Hematopoietic multipotent progenitor cell treated with erythropoietin and hydrocortisone succinate and interleukin-3 and kit ligand, for 15 days (in vitro differentiated cells): ENCODE measurements around the gene NTMT1.
"Not testable (repeated sequence)": the region's sequence is repeated elsewhere in the genome, so short reads cannot be mapped to it uniquely, and the experiment has no call there.

Experiments
- DNase-seq: peaks from one replicate; pipeline ENCODE4 v3.0.0-alpha.2; 2015; ENCODE audit warnings: low spot score

NTMT1 gene

GRCh38 chr9:129615407-129616285, 10.3 kb upstream of the NTMT1 start:
- DNase-seq = no peak

GRCh38 chr9:129617167-129617566, 8.8 kb upstream of the NTMT1 start:
- DNase-seq = no peak

DNA sequence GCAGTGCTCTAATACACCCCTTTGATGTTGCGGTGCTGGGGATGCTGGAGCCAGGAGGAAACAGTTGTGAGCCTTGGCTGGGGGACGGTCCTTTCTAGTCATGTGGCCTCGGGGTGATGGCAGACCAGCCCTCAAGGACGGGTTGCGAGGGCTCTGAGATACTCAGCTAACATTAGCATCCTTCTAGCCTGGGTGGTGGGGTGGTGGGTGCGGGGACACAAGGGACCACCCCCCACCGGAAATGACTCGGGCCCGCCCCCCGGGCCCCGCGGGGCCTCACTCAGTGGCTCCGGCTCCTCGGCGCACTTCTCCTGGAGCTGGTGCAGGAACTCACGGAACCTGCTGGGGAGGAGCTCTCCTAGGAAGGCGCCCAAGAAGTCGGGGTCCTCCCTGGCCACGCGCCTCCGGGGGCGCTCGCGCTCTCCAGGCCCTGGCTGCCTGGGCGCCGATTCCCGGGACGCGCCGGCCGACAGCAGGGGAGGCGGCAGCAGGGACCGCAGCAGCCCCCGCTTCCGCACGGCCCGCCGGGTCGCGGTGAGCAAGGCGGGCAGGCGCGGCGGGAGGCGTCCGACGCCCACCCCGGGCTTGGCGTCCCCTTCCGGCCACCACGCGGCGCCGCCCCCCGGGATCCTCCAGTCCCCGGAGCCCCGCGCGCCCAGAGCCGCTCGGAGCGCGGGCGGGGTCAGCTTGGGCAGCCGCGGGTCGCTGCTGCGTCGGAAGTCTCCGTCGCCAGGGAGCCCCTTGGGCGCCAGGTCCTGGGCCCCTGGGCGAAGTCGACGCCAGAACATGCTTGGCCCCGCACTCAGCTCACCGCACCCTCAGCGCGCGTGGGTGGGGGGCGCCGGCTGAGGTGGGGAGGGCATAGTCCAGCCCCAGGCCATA, 5.9 kb upstream of the NTMT1 start:
- DNase-seq = no peak

GRCh38 chr9:129620669-129621295, 5.2 kb upstream of the NTMT1 start, which contains the start of gene C9orf50:
Gene C9orf50 (minus strand): TSS chr9:129621101. CDS start chr9:129620574, 527 bp downstream.
- DNase-seq = no peak

GRCh38 chr9:129623331-129623730, 2.6 kb upstream of the NTMT1 start:
- DNase-seq = no peak

GRCh38 chr9:129624168-129624759, 1.7 kb upstream of the NTMT1 start:
- DNase-seq = peak; percentile 56

GRCh38 chr9:129624947-129625346, 1.0 kb upstream of the NTMT1 start:
- DNase-seq = no peak

GRCh38 chr9:129626625-129627284, 792 bp downstream of the NTMT1 start:
- DNase-seq = peak; percentile 29

- DNase-seq = no peak
Observed at GRCh38 chr9:129627556-129628440, 1.8 kb downstream of the NTMT1 start.

- no peak for DNase-seq
Observed at GRCh38 chr9:129628709-129629108, 2.7 kb downstream of the NTMT1 start.

- no peak for DNase-seq
Observed at GRCh38 chr9:129629251-129629820, 3.4 kb downstream of the NTMT1 start.

GRCh38 chr9:129630967-129631673, 5.2 kb downstream of the NTMT1 start:
- DNase-seq = no peak

- no peak for DNase-seq
Observed at GRCh38 chr9:129631674-129632129, 5.7 kb downstream of the NTMT1 start.

DNA sequence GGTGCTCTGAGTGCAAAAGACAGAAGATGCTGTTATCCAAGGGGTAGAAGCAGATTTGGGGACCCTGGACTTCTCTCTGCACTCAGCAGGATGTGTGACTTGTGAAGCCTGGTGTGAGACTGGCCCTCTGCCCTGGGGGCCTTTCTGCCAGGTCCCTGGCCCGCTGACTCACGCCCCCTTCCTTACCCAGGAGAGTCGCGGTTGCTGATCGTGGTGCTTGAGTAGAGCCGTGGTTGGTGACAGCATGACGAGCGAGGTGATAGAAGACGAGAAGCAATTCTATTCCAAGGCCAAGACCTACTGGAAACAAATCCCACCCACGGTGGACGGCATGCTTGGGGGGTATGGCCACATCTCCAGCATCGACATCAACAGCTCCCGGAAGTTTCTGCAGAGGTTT, 6.5 kb downstream of the NTMT1 start:
- DNase-seq = no peak

GRCh38 chr9:129633207-129633606, 7.2 kb downstream of the NTMT1 start:
- DNase-seq = no peak

DNA sequence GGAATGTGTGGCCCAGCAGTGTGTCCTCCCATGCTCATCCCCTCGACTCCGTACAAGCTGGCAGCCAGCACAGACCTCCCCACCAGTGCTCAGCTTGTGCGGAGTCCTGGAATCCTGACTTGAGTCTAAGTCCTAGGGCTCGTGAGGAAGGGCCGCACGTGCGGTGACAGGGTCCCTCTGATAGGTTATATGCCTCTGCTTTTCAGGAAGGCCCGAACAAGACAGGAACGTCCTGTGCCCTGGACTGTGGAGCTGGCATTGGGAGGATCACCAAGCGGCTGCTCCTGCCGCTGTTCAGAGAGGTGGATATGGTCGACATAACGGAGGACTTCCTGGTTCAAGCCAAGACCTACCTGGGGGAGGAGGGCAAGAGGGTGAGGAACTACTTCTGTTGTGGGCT, 7.9 kb downstream of the NTMT1 start:
- no peak for DNase-seq

GRCh38 chr9:129635099-129636065, 9.4 kb downstream of the NTMT1 start:
- DNase-seq = no peak

- not testable (repeated sequence) for DNase-seq
Observed at GRCh38 chr9:129636343-129636742, 10.4 kb downstream of the NTMT1 start.
